SHP77 treated with DMSO at 0.1 percent for 48 hours (cell line): ENCODE data around the gene SPATA18.

Experiments
- DNase-seq: peaks from one replicate; lab custom pipeline; 2025; lab: John Stamatoyannopoulos, UW

SPATA18 gene, protein sequence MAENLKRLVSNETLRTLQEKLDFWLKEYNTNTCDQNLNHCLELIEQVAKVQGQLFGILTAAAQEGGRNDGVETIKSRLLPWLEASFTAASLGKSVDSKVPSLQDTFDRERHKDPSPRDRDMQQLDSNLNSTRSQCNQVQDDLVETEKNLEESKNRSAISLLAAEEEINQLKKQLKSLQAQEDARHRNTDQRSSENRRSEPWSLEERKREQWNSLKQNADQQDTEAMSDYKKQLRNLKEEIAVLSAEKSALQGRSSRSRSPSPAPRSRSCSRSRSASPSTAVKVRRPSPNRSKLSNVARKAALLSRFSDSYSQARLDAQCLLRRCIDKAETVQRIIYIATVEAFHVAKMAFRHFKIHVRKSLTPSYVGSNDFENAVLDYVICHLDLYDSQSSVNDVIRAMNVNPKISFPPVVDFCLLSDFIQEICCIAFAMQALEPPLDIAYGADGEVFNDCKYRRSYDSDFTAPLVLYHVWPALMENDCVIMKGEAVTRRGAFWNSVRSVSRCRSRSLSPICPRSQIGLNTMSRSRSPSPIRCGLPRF

DNA sequence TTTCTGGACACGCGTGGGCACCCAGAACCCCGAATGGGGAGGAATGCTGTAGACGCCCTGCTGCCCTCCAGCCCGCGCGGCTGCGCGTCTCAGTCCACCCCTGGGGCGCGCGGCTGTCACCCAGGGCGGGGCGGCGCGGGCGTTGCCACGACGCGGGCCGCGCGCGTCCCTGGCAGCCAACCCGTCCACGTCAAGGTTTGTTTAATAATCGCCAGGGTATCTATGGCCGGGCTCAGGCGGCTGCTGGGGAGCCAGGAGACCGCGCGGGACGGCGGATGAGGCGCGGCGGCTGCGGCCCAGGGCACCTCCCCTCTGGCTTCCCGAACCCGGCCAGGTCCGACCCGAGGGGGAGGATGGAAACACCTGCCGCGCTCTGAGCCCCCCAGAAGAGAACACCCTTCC, at the start of gene SPATA18:
SPATA18 (plus strand) TSS at position 92 of the 402 bp plus-strand sequence. CDS start 401 bp downstream, outside the sequence.
- DNase-seq = no peak

DNA sequence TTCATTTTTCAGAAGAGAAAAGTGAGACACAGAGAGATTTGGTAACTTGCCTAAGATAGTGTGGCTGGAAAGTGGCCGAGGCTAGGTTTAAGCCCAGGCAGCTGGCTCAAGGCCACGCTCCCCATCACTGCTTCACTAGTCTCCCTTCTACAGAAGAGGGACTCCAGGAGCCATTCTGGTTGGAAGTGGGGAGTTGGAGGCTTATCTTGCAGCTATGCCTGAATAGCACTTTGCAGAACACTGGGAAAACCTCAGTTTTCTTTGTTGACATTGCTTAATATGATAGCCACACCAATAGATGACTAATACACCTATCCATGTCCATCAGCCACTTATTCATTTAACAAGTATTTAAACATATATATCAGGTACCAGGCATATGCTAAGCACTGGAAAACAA, 49.5 kb upstream of the SPATA18 start:
- DNase-seq = no peak

DNA sequence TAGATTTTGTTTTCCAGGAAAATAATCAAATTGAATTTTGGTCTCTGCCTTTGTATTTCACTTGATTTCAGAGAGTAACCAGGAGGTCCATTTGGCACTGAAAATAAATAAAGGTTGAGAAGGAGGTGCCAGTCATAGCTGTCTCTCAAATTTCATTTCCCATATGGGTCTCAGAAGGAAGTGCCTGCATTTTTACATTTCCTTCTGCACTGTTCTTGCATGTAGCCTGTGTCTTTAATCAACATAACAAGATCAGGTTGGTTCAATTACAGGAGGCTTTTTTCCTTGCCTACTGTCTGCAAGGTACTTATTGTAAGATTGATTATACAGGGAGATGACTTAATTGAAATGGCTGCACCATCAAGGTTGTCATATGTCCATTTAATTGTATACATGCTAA, 46.7 kb upstream of the SPATA18 start:
- no peak for DNase-seq

DNA sequence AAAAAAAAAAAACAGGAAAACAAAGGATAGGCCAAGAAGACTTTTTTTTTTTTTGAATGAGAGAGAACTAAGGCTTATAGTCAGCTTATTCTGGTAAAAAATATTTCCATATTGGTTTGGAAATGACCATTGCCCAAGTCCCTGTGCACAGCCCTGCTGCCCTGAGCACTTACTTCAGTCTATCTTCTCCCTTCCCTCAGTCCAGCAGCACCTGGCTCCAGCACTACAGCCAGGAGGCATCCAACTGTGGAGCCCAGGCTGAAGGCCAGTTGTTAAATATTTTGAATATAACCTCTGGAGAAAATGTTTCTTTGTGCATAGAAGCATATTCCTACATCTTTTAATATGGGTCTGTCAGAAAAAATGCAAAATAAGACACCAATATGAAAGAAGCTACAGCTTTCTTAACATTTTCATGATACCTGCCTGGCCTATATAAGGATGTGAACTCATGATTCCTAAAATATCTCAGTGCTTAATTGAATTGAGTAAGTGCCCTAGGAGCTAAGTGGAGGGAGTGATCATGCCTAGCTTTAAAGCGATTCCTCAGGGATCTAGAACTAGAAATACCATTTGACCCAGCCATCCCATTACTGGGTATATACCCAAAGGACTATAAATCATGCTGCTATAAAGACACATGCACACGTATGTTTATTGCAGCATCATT, 45.4 kb upstream of the SPATA18 start:
- DNase-seq = no peak

DNA sequence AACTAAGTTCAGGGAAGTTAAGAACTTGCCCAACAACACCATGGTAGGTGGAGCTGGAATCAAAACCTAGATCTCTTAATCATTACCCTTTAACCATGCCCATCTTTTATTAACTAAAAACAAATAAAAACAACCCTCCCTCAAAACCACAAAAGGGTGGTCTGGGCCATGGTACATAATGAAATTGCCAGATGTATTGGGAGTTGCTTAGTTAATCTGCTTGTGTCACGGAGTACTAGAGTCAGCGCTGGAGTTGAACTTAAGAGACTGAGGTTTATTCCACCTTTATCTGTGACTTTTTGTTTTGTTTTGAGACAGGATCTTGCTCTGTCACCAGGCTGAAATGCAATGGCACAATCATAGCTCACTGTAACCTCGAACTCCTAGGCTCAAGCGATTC, 44.2 kb upstream of the SPATA18 start:
- no peak for DNase-seq

DNA sequence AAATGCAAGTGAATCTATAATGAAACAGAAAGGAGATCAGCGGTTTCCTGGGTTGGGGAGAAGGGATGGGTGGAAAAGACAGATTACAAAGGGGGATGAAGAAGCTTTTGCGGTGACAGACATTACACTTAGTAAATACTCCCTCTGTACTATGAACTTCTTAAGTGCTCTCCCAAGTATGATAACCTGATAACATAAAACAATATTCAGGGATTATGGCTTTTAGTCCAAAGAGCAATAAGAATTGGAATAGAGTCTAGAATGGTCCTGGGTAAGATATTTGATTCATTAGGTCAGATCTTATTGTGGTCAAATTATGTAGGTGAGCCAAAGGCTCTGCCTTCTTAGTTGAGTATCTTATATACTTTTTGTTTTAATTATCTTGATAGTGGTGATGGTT, 40.1 kb upstream of the SPATA18 start:
- no peak for DNase-seq

DNA sequence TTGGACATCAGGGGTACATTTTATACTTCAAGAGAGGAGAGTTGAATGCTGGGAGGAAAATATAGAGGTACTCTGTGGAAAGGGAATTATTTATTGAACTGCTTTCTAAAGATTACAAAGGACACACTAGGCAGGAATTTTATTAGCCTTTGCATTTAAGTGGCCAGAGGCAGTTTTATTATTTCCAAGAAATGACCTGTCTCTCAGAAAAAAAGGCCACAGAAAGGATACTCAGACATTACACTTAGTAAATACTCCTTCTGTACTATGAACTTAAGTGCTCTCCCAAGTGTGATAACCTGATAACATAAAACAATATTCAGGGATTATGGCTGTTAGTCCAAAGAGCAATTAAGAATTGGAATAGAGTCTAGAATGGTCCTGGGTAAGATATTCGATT, 38.5 kb upstream of the SPATA18 start:
- DNase-seq = no peak

DNA sequence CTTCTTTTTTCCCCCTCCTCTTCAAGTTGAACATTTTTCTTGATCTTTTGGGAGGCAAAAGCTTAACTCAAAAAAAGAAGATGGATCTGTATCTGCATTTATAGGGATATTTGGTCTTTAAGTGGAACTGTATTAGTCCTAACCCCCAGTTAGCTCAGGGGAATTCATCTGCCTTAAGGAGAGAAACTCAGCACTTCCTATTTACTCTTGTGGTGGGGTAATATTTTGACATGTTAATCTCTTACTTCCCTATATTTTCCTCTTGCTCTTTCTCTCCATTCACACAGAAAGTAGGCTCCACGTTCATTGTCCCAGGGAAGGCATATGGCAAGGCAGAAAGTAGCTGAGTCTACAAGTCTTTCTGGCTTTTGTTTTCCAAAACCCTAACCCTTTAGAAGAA, 36.2 kb upstream of the SPATA18 start:
- DNase-seq = no peak

DNA sequence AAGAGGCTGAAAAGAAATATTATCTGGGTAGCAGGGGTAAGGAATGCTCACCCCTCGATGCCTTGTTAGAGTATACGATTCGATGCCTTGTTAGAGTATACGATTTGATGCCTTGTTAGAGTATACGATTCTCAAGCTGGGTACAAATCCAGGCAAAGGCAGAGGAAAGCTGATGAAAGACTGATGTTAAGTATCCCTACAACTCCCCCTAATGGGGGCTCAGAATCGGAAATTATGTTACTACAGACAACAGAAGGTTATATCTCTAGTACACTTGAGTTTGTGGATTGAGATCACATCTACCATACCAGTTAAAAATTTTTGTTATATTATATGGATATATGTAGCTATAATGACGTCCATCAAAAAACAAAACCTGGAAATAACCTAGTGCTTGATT, 35.7 kb upstream of the SPATA18 start:
- peak; percentile 10 for DNase-seq

DNA sequence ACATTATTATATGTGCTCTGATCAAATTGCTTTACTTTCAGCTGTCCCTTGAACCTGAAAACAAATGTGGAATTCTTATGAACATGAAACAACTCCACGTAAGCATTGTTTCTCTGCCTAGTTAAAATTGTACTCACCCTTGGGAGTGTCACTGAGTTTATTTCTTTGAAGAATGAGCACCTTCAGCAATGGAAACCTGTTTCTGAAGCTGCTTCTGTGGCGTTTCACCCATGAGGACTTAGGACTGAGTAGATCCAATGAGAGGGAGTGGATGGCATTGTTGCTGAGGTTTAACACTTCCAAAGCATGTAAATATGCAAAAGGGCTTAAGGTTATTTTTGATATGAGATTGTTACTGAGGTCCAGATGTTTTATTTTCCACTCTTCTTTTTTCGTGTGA, 34.1 kb upstream of the SPATA18 start:
- DNase-seq = no peak

DNA sequence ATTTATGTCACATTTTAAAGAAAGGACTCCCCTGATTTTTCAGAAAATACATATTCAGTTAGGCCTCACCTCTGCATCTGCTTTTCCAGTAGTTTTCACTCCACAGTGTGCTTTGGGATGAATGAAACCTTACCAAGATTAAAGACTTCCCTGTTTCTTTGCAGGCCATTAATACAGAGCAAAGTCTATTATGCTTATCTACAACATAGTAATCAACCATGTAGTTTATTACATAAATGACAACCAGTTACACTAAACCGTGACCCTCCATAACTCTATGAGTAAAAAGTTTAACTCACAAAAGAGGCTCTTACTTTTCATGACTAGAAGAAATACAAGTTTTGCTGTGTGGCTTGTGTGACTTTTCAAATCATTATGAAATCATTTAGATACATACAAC, 33.3 kb upstream of the SPATA18 start:
- no peak for DNase-seq

DNA sequence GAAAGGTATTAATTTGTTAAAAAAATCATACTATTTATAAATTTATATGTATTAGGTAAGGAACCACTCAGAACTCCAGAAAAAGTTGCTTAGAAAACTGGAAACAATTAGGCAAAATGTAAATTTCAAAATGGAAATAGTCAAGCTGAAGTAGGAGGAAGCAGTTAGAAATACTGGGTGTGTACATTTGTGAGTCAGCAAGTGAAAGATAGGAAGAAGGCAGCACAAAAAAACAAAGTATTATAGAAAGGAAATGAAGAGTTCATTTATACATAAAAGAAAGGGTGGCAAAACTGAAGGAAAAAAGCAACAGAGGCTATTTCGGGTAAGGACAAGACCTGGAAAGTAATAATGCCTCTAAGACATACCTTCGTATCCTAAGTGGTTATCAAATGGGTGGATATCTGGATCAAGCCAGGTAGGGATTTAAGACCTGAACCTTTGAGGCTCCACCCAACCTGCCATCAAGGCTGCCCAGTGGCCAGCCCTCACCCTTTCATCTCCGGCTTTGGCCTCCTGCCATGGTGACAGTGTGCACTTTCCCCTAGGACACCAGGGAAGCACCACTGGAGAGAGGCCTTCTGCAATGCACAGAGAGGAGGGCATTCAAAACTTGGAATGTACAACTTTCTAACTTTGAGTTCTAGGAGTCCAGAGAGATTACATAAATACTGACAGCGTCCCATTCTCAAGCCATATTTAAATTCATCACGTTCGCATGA, 31.0 kb upstream of the SPATA18 start, which contains the start of gene LRRC66:
LRRC66 (minus strand) TSS at position 428 of the 722 bp plus-strand sequence. CDS start 2,750 bp downstream, outside the sequence.
- no peak for DNase-seq

DNA sequence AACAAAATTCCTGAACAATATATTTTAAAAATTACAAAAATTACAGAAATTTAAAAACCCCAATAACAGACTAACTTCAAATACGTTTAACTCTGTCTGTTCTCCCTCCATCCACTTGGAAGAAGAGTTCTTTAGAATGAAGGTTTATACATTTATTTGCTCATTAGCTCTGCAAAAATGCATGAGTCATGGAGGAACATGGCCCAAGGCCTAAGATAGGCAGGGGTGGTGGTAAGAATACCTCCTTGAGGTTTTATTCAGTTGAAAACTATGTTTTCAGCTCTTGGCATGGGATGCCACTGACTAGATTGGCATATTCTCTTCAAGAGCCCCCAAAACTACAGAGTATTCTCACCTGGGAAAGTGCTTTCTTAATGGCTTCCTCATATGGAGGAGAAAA, 22.1 kb upstream of the SPATA18 start:
- no peak for DNase-seq

DNA sequence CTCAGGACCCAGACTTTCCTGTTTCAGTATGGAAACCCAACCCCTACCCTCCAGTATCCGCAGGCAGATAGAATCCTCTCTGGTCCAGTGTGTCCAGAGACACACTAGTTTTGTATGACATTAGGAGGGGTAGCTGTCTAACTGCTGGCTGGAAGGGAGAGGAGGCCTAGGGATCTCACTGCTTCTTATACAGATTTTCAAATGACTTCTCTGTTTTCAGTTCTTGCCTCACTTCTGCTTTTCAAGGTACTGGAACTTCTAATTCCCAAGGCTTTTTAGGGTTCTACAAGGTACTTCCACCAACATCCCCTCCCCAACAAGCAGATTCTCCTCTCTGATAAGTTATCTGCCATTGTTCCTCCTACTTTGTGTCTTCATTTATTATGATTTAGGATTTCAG, 19.1 kb upstream of the SPATA18 start:
- DNase-seq = no peak

DNA sequence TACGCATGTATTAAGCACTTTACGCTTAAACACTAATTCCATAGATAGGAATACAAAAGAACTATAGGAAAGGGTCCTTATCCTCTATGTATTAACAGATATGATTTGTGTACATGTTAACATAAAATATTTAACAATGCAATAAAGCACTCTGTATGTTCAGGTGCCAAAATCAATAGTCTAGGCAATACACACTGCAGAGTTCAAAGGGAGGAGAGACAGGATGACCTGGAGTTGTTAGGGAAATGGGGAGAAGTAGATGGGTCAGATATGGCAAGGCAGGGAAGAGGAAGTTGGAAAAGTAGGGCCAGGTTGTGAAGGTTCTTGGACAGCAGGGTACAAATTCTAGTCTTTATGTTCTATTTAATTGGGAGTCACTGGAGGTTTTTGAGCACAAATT, 15.9 kb upstream of the SPATA18 start:
- no peak for DNase-seq

DNA sequence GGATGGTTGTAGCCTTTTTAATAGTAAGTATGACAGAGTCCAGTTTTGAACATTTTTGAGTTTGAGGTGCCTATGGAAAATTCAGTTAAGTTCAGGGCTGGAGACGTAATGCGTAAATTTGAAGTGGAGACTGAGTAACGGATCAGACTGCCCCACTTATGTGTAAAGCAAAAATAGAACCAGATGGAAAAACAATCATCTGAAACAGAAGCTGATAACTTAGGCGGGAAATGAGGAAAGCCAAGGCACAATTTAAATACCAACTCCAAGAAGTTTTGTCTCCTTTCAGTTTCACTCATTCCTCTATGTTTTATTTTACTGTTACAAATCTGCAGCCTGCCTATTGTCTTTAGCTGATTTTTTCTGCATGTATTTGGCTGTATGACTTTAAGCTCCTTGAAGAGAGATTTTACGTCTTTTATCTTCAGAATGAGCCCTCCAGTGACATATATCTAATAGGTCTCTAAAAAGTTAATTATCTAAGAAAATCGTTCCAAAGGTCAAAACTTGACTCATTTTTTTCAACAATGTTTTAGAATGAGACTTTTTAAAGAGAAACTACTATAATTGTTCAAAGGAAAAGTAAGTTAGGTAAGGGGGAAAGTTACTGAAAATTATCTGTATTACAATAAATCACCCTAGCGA, 14.1 kb upstream of the SPATA18 start:
- no peak for DNase-seq

DNA sequence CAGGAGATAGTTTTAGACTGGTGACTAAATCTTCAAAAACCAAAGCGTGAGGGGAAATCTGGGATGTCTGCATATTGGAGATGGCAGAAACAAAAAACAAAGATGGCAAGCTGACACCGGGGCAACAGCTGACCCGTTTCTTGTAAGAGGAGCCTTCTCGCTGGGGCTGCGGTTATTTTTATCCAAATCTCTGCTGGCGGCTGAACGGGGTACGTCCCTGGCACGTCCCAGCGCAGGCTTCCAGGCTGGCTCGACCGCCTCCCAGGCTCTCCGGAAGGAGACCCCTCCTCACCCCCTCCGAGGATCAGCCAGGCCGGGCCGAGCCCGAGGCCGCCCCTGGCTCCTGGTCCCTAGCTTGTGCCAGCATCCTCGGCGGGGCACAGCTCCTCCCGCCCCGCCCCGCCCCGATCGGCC, 13.4 kb upstream of the SPATA18 start:
- peak; percentile 39 for DNase-seq

DNA sequence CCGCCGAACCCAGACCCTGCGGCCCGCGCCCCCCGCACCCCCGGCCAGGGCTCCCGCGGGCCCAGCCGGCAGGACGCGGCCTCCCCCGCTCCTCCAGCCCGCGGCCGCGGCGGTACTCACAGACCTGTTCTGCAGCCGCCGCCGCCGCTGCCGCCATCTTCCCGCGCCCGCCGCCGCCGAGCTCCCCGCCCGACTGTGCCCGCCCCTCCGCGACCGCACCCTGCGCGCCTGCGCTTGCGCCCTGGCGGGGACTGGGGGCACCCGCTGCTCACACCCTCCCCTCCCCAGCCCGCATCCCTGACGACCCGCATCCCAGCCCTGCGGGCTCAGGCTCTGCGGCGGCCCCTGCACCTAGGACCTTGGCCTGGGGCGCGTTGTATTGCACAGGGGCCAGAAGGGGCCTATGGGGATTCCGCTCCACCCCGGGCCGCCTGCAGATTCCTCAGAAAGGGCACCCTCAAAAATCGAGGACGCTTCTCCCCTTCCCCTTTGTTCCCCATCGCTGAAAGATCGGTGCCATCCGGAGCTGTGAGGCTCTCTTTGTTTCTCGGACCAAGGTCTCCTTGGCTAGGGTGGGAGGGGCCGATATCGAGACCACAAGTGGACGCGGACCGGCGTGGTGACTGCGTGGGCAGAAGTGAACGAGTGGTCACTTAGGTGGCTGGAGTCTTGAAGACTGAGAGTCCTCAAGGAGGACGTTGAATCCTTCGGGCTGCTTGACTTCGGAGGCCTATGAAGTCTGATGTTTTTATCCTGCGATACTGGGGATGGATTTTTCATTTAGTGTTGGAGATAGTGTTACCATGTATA, 12.8 kb upstream of the SPATA18 start, which contains the start of gene SGCB:
SGCB (minus strand) TSS at position 197 of the 810 bp plus-strand sequence; CDS start at position 157, 40 bp downstream.
- DNase-seq = peak; percentile 48

DNA sequence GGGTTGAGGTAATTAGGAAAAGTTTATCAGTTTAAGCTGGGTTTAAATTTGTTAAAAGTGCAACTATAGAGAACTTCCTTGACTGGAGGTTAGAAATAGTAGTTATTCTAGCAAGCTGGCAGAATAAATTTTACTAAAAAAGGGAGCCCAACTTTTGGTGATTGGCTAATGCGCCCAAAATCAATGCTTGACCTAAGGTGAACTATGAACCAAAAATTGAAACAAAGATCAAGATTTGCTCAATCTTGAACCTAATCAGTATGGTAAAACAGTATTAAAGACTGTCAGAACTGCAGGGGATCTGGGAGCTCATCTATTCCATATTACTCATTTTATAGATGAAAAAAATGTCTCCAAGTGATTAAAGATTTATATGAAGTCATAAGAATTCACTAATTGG, 6.1 kb upstream of the SPATA18 start:
- no peak for DNase-seq

DNA sequence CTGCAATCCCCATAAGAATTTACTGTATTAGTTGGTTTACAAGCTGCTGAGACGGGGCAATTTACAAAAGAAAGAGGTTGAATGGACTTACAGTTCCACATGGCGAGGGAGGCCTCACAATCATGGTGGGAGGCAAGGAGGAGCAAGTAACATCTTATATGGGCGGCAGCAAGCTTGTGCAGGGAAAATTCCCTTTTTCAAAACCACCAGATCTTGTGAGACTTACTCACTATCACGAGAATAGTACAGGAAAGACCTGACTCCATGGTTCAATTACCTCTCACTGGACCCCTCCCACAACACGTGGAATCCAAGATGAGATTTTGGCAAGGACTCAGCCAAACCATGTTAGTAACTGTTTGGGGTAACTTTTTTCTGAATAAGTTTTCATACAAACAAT, 1.8 kb upstream of the SPATA18 start:
- DNase-seq = no peak
